Activated CD4-positive, alpha-beta T cell treated with anti-CD3 and anti-CD28 coated beads for 36 hours (primary cell): ENCODE data around the gene L3MBTL4. TPM values are rescaled to one million over a fixed set of nuclear protein-coding genes. Genes with fewer than 3 reads are reported as not detected.

Experiments
- ATAC-seq: fragments of 200-7000 bp; cut with Tn5 transposase; one replicate; pipeline ENCODE4 v1.10.0; 2021; ENCODE audit warnings: mild to moderate bottlenecking, moderate library complexity
- CTCF ChIA-PET: fragments of 350-600 bp; sonication (Branson Sonifier 250); formaldehyde crosslinking; loops from one replicate; lab custom pipeline; 2021; ENCODE audit warnings: antibody characterized with exemption; lab: Charles Lee
- POLR2A ChIA-PET: fragments of 350-600 bp; sonication (Branson Sonifier 250); formaldehyde crosslinking; loops from one replicate; lab custom pipeline; 2021; ENCODE audit warnings: antibody characterized with exemption, inconsistent platforms; lab: Charles Lee
- DNase-seq: peaks from one replicate; pipeline ENCODE4 v3.0.0-alpha.2; 2020
- H3K27ac Mint-ChIP-seq: one replicate; pipeline ENCODE4 v1.8.0; 2021; ENCODE audit warnings: mixed read lengths
- H3K27me3 Mint-ChIP-seq: one replicate; pipeline ENCODE4 v1.8.0; 2021; ENCODE audit warnings: mixed read lengths
- H3K36me3 Mint-ChIP-seq: one replicate; pipeline ENCODE4 v1.8.0; 2021; ENCODE audit warnings: low read depth, mixed read lengths
- H3K4me1 Mint-ChIP-seq: one replicate; pipeline ENCODE4 v1.8.0; 2021; ENCODE audit warnings: mixed read lengths
- H3K4me3 Mint-ChIP-seq: one replicate; pipeline ENCODE4 v1.8.0; 2021; ENCODE audit warnings: mild to moderate bottlenecking, moderate library complexity, mixed read lengths
- H3K9me3 Mint-ChIP-seq: one replicate; pipeline ENCODE4 v1.8.0; 2021; ENCODE audit warnings: low read depth, mixed read lengths
- intact Hi-C, 2 experiments: fragments of 100-400 bp; cut with DNase I in 1 of 2; cut with micrococcal nuclease in 1 of 2; formaldehyde crosslinking; loops; one replicate each; pipeline versions ENCODE4 v1.14.2 to v1.15.1; 2022 to 2024; cut with DNase I, micrococcal nuclease
- total RNA-seq, 2 experiments: library from RNA; stranded (reverse); gene quantifications; one replicate each; pipeline ENCODE4 v1.2.3, GENCODE V29; 2021

Gene L3MBTL4
- total RNA-seq, 2 experiments from 2014 or later: 0.11 to 0.21 TPM

- ChIA-PET CTCF (interaction anchor here (0.5 kb wide), 1 partner anchor 227 kb away, joined by 3 read pairs; no protein-coding TSS in a partner anchor), POLR2A (no interaction called here)
- ATAC-seq (no peak), DNase-seq (no peak)
- no peaks in the 10 kb centered on the region for H3K9me3 Mint-ChIP-seq
- H3K27me3 Mint-ChIP-seq: no peaks in the 10 kb centered on the region
- no peaks in the 10 kb centered on the region for H3K4me1 Mint-ChIP-seq
- intact Hi-C loops: loop anchor here in 1 of 2 experiments (10.0 kb wide), 1 partner anchor 103 kb away; no protein-coding TSS in a partner anchor
- no peaks in the 10 kb centered on the region for H3K36me3 Mint-ChIP-seq
- H3K27ac Mint-ChIP-seq: no peak overlapping the region
- no peak overlapping the region for H3K4me3 Mint-ChIP-seq
Measured at GRCh38 chr18:6242004-6242403, 172.7 kb downstream of the L3MBTL4 start.

DNA sequence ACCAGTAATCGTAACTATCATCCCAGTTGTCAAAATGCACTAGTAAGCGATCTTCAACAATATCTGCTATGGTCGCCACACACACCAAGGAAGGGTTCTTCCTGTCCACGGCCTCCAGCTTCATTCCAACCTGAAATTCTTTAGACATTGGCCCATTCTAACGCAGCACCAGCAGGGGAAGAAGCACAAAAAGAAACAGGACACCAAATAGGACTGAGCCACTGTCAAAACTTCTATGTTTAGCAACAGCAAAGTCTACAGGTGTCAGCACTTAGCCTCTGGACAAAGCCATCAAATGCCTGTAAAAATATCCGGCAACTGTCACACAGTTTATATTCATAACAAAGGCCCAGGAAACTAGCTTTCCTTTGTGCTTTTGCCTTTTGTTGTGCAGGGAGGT, 175.0 kb downstream of the L3MBTL4 start:
- ChIA-PET POLR2A (no interaction called here), CTCF (no interaction called here)
- Mint-ChIP-seq H3K27me3 (no peaks in the 10 kb centered on the region), H3K4me3 (no peak overlapping the region), H3K36me3 (no peaks in the 10 kb centered on the region), H3K4me1 (no peaks in the 10 kb centered on the region), H3K9me3 (peaks cover 1% of the 10 kb centered on the region), H3K27ac (no peak overlapping the region)
- intact Hi-C loops: loop anchor here in 1 of 2 experiments (10.0 kb wide), 1 partner anchor 105 kb away; no protein-coding TSS in a partner anchor
- DNase-seq (no peak), ATAC-seq (no peak)

DNA sequence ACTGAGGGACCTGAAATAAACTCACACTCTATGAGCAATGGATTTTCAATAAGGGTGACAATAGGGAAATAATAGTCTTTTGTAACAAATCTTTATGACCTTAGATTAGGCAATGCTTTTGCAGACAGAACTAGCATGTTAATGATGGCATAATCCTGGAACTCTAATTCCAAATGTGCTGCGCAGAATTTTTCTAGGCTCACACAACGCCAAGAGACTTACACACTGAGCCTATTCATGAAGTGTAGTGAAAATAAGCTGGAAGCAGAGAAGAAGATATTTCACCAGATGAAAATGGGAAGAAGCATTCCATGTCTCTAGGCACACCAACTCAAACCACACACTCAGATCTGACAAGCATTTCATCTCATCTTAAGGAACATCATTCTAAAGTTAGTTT, 178.5 kb downstream of the L3MBTL4 start:
- Mint-ChIP-seq H3K36me3 (no peaks in the 10 kb centered on the region), H3K4me1 (no peaks in the 10 kb centered on the region), H3K4me3 (no peak overlapping the region), H3K27ac (no peak overlapping the region), H3K9me3 (peaks cover 1% of the 10 kb centered on the region), H3K27me3 (no peaks in the 10 kb centered on the region)
- DNase-seq (no peak), ATAC-seq (no peak)
- ChIA-PET CTCF (no interaction called here), POLR2A (no interaction called here)
- intact Hi-C loops: no loop called here

DNA sequence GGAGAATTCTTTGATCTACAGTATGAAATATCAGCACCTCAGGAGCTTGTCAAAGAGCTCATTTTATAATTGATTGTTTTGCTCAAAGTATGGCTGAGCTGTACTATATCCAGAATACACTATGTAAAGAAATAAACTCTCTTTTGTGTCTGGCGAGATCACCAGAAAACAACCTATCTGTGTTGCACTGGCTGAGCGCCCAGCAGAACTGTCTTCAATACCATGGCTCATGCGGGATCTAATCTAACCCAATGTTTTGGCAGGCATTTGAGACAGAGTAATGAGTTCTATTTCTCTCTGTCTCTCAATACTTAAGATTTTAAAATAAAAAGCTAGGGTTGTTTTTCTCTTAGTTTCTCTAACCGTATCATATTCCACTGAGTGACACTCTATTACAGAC, 192.4 kb downstream of the L3MBTL4 start:
- H3K36me3 Mint-ChIP-seq: no peaks in the 10 kb centered on the region
- no peak overlapping the region for H3K4me3 Mint-ChIP-seq
- DNase-seq: no peak
- peaks cover 3% of the 10 kb centered on the region for H3K27me3 Mint-ChIP-seq
- H3K4me1 Mint-ChIP-seq: no peaks in the 10 kb centered on the region
- no peaks in the 10 kb centered on the region for H3K9me3 Mint-ChIP-seq
- ChIA-PET CTCF (interaction anchor here (0.7 kb wide), 1 partner anchor 217 kb away, joined by 3 read pairs; no protein-coding TSS in a partner anchor), POLR2A (interaction anchor here (0.7 kb wide), 1 partner anchor 355 kb away, joined by 3 read pairs; no protein-coding TSS in a partner anchor)
- H3K27ac Mint-ChIP-seq: no peak overlapping the region
- ATAC-seq: no peak
- intact Hi-C loops: no loop called here

- intact Hi-C loops: no loop called here
- no peak for ATAC-seq
- H3K4me3 Mint-ChIP-seq: no peak overlapping the region
- no peak overlapping the region for H3K27ac Mint-ChIP-seq
- POLR2A ChIA-PET: interaction anchor here (0.7 kb wide), 1 partner anchor 354 kb away, joined by 3 read pairs; no protein-coding TSS in a partner anchor
- H3K36me3 Mint-ChIP-seq: no peaks in the 10 kb centered on the region
- H3K27me3 Mint-ChIP-seq: peaks cover 3% of the 10 kb centered on the region
- no peaks in the 10 kb centered on the region for H3K4me1 Mint-ChIP-seq
- no peak for DNase-seq
- CTCF ChIA-PET: interaction anchor here (1.2 kb wide), 1 partner anchor 9 kb away, joined by 3 read pairs; no protein-coding TSS in a partner anchor
- no peaks in the 10 kb centered on the region for H3K9me3 Mint-ChIP-seq
Measured at GRCh38 chr18:6221602-6222014, 193.1 kb downstream of the L3MBTL4 start.

DNA sequence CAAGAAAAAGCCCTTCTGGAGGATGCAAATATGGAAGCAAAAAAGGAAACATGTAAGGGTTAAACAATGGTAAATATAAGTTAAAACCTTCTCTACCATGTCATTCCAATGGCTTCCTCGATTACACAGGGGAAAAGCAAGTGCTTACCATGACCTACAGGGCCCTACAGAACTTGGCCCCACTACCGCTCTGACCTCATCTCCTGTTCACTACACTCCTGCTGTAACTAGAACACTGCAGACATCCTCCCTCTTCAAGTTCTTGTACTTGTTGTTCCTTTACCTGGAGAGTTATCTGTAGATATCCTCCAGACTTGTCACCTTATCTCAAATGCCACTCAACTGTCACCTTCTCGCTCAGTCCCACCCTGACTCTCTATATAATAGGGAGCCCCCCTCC, 194.6 kb downstream of the L3MBTL4 start:
- no peak for ATAC-seq
- intact Hi-C loops: no loop called here
- Mint-ChIP-seq H3K27ac (no peak overlapping the region), H3K36me3 (no peaks in the 10 kb centered on the region), H3K4me1 (no peaks in the 10 kb centered on the region), H3K4me3 (no peak overlapping the region), H3K9me3 (no peaks in the 10 kb centered on the region), H3K27me3 (peaks cover 3% of the 10 kb centered on the region)
- ChIA-PET POLR2A (no interaction called here), CTCF (interaction anchor here (1.2 kb wide), 1 partner anchor 8 kb away, joined by 3 read pairs; no protein-coding TSS in a partner anchor)
- no peak for DNase-seq

DNA sequence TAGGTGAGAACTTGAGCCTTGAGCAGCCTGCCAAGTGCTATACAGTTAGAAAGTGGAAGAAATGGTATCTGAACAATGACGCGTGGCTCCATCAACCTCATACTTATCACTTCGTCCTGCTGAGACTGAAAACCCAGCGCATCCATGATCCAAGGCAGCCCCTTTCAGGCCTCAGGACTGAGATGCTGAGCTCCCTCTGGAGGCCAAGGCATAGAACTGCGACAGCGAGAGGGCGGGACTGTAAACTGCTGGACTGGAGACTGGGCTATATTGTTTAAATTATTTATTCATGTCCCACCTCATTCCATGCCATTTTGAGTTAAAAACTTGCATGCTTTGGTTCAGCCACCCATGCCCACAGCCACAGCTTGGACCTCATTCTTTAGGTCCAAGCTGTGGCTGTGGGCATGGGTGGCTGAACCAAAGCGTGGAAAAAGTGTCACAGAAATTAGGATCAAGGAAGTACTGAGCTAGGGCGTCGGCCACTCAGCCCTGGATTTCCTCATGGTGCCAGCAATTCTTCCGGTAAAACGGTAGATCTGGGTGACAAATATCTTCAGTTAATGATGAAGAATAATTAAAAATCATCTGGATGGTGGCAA, 195.5 kb downstream of the L3MBTL4 start:
- DNase-seq: peak; percentile 46
- ATAC-seq: no peak
- H3K27ac Mint-ChIP-seq: no peak overlapping the region
- ChIA-PET CTCF (interaction anchor here (0.9 to 1.0 kb wide), 2 partner anchors 35 to 331 kb away, joined by 3 read pairs; no protein-coding TSS in a partner anchor), POLR2A (no interaction called here)
- no peaks in the 10 kb centered on the region for H3K36me3 Mint-ChIP-seq
- H3K27me3 Mint-ChIP-seq: peaks cover 3% of the 10 kb centered on the region
- intact Hi-C loops: loop anchor here in 1 of 2 experiments (1.0 kb wide), 2 partner anchors 340 to 351 kb away; no protein-coding TSS in a partner anchor
- no peaks in the 10 kb centered on the region for H3K9me3 Mint-ChIP-seq
- H3K4me1 Mint-ChIP-seq: no peaks in the 10 kb centered on the region
- no peak overlapping the region for H3K4me3 Mint-ChIP-seq

DNA sequence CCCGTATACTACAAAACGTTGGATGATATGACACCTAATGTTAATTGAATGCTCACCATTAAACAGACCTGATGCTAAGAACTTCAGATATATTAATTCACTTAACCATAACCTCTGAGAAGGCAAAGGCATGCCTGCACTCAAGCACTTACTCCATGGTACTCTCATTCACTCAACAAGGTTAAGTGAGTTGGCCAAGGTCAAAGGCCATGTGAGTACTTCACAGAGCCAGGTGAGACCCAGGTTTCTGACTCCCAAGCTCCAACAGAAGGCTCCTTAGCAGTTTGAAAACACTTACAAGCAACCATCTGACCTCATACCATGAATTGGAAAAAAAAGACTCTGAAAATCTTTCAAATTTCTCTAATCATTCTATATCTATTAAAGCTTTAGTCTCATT, 198.8 kb downstream of the L3MBTL4 start:
- Mint-ChIP-seq H3K27me3 (peaks cover 3% of the 10 kb centered on the region), H3K4me1 (no peaks in the 10 kb centered on the region), H3K27ac (no peak overlapping the region), H3K36me3 (no peaks in the 10 kb centered on the region), H3K4me3 (no peak overlapping the region), H3K9me3 (no peaks in the 10 kb centered on the region)
- ATAC-seq: no peak
- ChIA-PET POLR2A (no interaction called here), CTCF (no interaction called here)
- no peak for DNase-seq
- intact Hi-C loops: no loop called here

GRCh38 chr18:6211174-6211504, 203.6 kb downstream of the L3MBTL4 start:
- ATAC-seq (no peak), DNase-seq (no peak)
- intact Hi-C loops: no loop called here
- no peaks in the 10 kb centered on the region for H3K4me1 Mint-ChIP-seq
- H3K27me3 Mint-ChIP-seq: no peaks in the 10 kb centered on the region
- CTCF ChIA-PET: interaction anchor here (0.6 kb wide), 1 partner anchor 61 kb away, joined by 3 read pairs; no protein-coding TSS in a partner anchor
- no peak overlapping the region for H3K4me3 Mint-ChIP-seq
- no peaks in the 10 kb centered on the region for H3K36me3 Mint-ChIP-seq
- no peaks in the 10 kb centered on the region for H3K9me3 Mint-ChIP-seq
- no peak overlapping the region for H3K27ac Mint-ChIP-seq
- POLR2A ChIA-PET: no interaction called here

GRCh38 chr18:6210349-6211173, 204.2 kb downstream of the L3MBTL4 start:
- Mint-ChIP-seq H3K36me3 (no peaks in the 10 kb centered on the region), H3K9me3 (no peaks in the 10 kb centered on the region), H3K27me3 (no peaks in the 10 kb centered on the region), H3K4me3 (no peak overlapping the region), H3K4me1 (no peaks in the 10 kb centered on the region), H3K27ac (no peak overlapping the region)
- POLR2A ChIA-PET: no interaction called here
- no peak for ATAC-seq
- CTCF ChIA-PET: interaction anchor here (0.6 kb wide), 1 partner anchor 61 kb away, joined by 3 read pairs; no protein-coding TSS in a partner anchor
- DNase-seq: no peak
- intact Hi-C loops: no loop called here

DNA sequence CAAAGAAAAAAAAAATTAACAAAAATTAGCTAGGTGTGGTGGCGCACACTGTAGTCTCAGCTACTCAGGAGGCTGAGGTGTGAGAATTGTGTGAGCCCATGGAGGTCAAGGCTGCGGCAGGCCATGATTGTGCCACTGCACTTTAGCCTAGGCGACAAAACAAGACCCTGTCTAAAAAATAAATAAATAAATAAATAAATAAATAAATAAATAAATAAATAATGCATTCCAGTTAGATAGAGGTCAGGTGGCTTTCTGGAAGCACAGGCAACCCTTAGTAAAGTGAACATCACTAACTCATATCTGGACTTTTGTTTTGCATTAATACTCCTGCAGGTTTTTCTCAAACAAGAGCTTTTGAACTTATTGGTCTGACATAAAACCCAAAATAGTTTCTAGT, 206.8 kb downstream of the L3MBTL4 start:
- intact Hi-C loops: no loop called here
- DNase-seq: no peak
- Mint-ChIP-seq H3K27ac (no peak overlapping the region), H3K27me3 (no peaks in the 10 kb centered on the region), H3K4me1 (no peaks in the 10 kb centered on the region), H3K36me3 (no peaks in the 10 kb centered on the region), H3K9me3 (no peaks in the 10 kb centered on the region), H3K4me3 (no peak overlapping the region)
- ATAC-seq: no peak
- CTCF ChIA-PET: no interaction called here
- POLR2A ChIA-PET: no interaction called here
